ENCODE measurements around the gene FAM107B. TPM values are rescaled to one million over a fixed set of nuclear protein-coding genes. Genes with fewer than 3 reads are reported as not detected.

FAM107B gene
- total and polyA plus RNA-seq, 2 of the 13 experiments (the other 11 are each of a cell fraction or from before 2014, with no cell fraction given), result 15.7 to 24.8 TPM

GRCh38 chr10:14550471-14550981 lies 224.2 kb downstream of the FAM107B start (continued):
- TF ChIP-seq TEAD2 (CRISPR knock-in tag; IDR thresholded peaks at IDR 0.05) (no peak), ISL2 (CRISPR knock-in tag; IDR thresholded peaks at IDR 0.05) (peak; percentile 46; the same call in 1 of the 2 replicates), THAP11 (CRISPR knock-in tag; IDR thresholded peaks at IDR 0.05) (peak; percentile 31; the same call in 1 of the 2 replicates), SIN3B (IDR thresholded peaks at IDR 0.05; ENCODE audit: low read length) (no peak), ZMYM4 (CRISPR knock-in tag; IDR thresholded peaks at IDR 0.05) (no peak), KDM5A (IDR thresholded peaks at IDR 0.05; ENCODE audit: borderline replicate concordance, low read length) (no peak; the same call in 1 of the 2 replicates), BHLHE40 (IDR thresholded peaks at IDR 0.05; ENCODE audit: low read length) (peak; percentile 18; the same call in 1 of the 2 replicates), ZNF350 (CRISPR knock-in tag; IDR thresholded peaks at IDR 0.05; ENCODE audit: borderline replicate concordance, low read depth) (no peak), SRF (IDR thresholded peaks at IDR 0.05; ENCODE audit: low read depth, low read length) (no peak), ZNF329 (CRISPR knock-in tag; IDR thresholded peaks at IDR 0.05; ENCODE audit: low read depth) (no peak), ZBTB1 (CRISPR knock-in tag; IDR thresholded peaks at IDR 0.05; ENCODE audit: borderline replicate concordance) (no peak), RCOR2 (CRISPR knock-in tag; IDR thresholded peaks at IDR 0.05) (0 out of 2 replicates have a peak, but pooled peaks have one; percentile 36), DZIP1 (CRISPR knock-in tag; IDR thresholded peaks at IDR 0.05) (no peak), ZBTB33 (CRISPR knock-in tag; IDR thresholded peaks at IDR 0.05) (no peak), GFI1 (CRISPR knock-in tag; IDR thresholded peaks at IDR 0.05; ENCODE audit: borderline replicate concordance) (peak; percentile 55; the same call in 1 of the 2 replicates), FOXA3 (CRISPR knock-in tag; IDR thresholded peaks at IDR 0.05) (peak; percentile 55; the same call in 1 of the 2 replicates)
- TF ChIP-seq, protein P1, sequence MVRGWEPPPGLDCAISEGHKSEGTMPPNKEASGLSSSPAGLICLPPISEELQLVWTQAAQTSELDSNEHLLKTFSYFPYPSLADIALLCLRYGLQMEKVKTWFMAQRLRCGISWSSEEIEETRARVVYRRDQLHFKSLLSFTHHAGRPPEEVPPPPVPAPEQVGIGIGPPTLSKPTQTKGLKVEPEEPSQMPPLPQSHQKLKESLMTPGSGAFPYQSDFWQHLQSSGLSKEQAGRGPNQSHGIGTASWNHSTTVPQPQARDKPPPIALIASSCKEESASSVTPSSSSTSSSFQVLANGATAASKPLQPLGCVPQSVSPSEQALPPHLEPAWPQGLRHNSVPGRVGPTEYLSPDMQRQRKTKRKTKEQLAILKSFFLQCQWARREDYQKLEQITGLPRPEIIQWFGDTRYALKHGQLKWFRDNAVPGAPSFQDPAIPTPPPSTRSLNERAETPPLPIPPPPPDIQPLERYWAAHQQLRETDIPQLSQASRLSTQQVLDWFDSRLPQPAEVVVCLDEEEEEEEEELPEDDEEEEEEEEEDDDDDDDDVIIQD (CRISPR knock-in tag; IDR thresholded peaks at IDR 0.05; ENCODE audit: low read depth), result peak; percentile 55; the same call in 1 of the 2 replicates
- TF ChIP-seq, protein P2, sequence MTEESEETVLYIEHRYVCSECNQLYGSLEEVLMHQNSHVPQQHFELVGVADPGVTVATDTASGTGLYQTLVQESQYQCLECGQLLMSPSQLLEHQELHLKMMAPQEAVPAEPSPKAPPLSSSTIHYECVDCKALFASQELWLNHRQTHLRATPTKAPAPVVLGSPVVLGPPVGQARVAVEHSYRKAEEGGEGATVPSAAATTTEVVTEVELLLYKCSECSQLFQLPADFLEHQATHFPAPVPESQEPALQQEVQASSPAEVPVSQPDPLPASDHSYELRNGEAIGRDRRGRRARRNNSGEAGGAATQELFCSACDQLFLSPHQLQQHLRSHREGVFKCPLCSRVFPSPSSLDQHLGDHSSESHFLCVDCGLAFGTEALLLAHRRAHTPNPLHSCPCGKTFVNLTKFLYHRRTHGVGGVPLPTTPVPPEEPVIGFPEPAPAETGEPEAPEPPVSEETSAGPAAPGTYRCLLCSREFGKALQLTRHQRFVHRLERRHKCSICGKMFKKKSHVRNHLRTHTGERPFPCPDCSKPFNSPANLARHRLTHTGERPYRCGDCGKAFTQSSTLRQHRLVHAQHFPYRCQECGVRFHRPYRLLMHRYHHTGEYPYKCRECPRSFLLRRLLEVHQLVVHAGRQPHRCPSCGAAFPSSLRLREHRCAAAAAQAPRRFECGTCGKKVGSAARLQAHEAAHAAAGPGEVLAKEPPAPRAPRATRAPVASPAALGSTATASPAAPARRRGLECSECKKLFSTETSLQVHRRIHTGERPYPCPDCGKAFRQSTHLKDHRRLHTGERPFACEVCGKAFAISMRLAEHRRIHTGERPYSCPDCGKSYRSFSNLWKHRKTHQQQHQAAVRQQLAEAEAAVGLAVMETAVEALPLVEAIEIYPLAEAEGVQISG (CRISPR knock-in tag; IDR thresholded peaks at IDR 0.05), result peak; percentile 44; the same call in 1 of the 2 replicates
- TF ChIP-seq, protein P3, sequence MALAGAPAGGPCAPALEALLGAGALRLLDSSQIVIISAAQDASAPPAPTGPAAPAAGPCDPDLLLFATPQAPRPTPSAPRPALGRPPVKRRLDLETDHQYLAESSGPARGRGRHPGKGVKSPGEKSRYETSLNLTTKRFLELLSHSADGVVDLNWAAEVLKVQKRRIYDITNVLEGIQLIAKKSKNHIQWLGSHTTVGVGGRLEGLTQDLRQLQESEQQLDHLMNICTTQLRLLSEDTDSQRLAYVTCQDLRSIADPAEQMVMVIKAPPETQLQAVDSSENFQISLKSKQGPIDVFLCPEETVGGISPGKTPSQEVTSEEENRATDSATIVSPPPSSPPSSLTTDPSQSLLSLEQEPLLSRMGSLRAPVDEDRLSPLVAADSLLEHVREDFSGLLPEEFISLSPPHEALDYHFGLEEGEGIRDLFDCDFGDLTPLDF (CRISPR knock-in tag; IDR thresholded peaks at IDR 0.05), result no peak
